Panc1 (cell line): Measurements from ENCODE around the gene ADCY9.

Experiments used
- CTCF ChIP-seq: fragments of 450-650 bp; IDR thresholded peaks from 2 replicates; pipeline ENCODE4 v1.5.1; 2017; ENCODE audit warnings: mild to moderate bottlenecking
- TCF7L2 ChIP-seq: IDR thresholded peaks from 2 replicates; pipeline ENCODE4 v1.6.1; 2011; ENCODE audit warnings: mild to moderate bottlenecking, low read depth, low read length, inconsistent platforms

- TF ChIP-seq CTCF (no peak), TCF7L2 (no peak)
These were observed 48.8 kb downstream of the ADCY9 start for GRCh38 chr16:4067262-4068001.
